HG02678 (cell line): ENCODE measurements around the gene IGLL1.
"Not testable (repeated sequence)": the region's sequence is repeated elsewhere in the genome, so short reads cannot be mapped to it uniquely, and the experiment has no call there.

Experiments used
- ATAC-seq: cut with Tn5 transposase; IDR thresholded peaks from one replicate; pipeline ENCODE4 v1.9.1; 2021; ENCODE audit warnings: mild to moderate bottlenecking, moderate library complexity; ENCODE audit not compliant: unreplicated experiment

IGLL1 gene

DNA sequence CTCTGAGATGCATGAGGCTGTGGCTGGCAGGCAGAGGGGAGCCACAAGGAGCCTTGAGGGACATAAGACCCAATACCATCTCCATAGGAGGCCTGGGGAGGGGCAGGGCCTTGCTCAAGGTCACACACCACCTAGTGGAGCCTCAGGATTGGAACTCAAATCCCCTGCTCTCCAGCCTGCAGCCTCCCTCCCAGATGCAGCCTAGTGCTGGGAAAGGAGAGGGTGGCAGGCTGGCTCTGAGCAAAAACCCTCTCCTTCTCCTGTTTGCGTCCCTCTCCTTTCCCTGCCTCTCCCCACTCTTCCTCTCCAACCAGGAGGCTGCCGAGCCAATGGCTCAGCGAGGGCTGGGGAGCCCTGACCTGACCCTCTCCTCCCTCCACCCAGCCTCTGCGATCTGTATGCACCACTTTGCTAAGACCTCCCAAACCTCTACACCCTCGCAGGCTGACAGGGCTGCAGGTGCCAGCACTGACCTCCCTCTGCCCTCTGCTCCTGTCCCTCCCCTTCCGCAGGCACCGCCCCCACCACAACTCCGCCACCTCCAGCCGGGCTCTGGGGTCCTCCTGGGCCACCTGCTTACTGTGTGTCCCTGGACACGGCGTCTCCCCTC, 14.7 kb downstream of the IGLL1 start:
- no peak for ATAC-seq

- ATAC-seq = no peak
These were observed 15.8 kb downstream of the IGLL1 start for GRCh38 chr22:23564276-23564675.

GRCh38 chr22:23563111-23563510, 17.0 kb downstream of the IGLL1 start:
- no peak for ATAC-seq

GRCh38 chr22:23562186-23562585, 17.9 kb downstream of the IGLL1 start:
- ATAC-seq = no peak

- not testable (repeated sequence) for ATAC-seq
These were observed 19.0 kb downstream of the IGLL1 start for GRCh38 chr22:23561025-23561510.

DNA sequence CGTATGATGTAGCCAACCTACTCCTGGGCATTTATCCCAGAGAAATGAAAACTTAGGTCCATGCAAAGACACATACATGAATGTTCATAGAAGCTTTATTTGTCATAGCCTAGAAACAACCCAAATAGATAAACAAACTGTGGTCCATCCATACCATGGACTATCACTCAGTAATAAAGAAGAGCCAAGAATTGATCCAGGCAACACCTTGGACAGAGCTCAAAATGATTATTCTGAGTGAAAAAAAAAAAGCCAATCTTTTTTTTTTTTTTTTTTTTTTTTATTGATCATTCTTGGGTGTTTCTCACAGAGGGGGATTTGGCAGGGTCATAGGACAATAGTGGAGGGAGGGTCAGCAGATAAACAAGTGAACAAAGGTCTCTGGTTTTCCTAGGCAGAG, 19.9 kb downstream of the IGLL1 start:
- not testable (repeated sequence) for ATAC-seq

DNA sequence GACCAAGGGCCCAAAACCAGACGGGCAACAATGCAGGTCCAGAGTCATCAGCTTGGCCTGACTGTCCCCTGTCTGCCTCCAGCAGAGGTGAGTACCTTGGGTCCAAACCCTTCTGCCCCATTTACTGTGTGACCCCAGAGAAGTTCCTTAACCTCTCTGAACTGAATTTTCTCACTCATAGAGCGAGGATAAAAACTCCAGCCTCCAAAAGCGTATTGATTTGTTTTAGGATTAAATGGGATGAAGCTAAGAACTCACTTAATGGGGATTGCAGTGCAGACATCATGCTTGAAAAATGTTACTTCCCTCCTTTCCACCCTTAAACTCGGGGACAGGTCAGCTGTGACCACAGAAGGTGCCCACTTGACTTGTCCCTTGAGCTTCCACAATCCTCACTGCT, 22.6 kb downstream of the IGLL1 start:
- no peak for ATAC-seq

GRCh38 chr22:23557036-23557435, 23.1 kb downstream of the IGLL1 start:
- no peak for ATAC-seq

GRCh38 chr22:23556026-23556620, 24.0 kb downstream of the IGLL1 start:
- no peak for ATAC-seq

DNA sequence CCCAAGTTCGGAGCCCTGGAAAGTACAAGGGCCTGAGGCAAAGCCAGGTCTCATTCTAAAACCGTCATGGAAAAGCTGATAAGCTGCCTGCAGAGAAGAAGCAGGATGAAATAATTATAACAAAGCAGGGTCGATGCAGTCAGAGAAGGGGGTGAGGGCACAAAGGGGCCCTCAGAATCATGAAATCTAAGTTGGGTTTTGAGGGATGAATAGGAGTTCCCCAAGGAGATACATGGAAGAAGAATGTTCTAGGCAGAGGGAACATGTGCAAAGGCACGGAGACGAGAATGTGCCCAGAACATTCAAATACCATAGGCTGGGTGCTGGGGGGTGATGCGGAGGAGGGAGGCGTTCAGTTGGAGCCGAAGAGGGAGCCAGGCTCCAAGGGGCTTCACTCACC, 25.0 kb downstream of the IGLL1 start:
- ATAC-seq = no peak

DNA sequence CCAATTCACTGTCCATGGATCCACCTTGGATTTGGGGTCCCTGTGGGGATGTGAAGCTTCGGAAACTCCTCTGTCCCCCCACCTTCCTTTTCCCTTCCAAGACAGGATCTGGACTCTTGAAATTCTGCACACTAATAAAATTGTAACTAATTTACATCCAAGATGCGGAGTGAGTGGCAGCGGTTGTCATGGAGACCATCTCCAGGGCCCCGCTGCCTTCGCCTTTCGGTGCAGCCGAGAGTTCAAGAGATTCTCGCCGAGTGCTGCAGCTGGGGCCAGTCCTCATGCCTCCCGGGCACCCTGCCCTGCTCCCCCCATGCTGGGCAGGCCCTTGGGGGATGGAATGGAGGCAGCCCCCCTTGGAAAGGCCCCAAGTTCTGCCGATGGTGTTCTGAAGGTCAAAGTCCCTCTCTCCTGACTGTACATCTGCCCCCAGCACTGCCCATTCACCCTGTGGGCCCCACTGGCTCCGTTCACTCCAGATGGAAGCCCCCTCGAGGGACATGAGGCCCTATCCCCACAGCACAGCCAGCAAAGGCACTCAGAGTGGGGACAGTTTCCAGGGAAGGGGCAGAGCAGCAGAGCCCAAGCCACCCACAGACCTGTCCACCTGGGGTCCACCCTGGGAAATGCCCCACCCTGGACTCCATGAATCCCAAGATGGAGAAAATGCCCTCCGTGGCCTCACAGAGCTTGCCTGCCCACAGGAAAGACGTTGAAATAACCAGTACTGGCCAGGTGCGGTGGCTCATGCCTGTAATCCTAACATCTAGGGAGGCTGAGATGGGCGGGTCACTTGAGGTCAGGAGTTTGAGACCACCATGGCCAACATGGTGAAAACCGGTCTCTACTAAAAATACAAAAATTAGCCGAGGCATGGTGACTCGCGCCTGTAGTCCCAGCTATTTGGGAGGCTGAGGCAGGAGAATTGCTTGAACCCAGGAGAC, 25.9 kb downstream of the IGLL1 start:
- ATAC-seq = no peak

DNA sequence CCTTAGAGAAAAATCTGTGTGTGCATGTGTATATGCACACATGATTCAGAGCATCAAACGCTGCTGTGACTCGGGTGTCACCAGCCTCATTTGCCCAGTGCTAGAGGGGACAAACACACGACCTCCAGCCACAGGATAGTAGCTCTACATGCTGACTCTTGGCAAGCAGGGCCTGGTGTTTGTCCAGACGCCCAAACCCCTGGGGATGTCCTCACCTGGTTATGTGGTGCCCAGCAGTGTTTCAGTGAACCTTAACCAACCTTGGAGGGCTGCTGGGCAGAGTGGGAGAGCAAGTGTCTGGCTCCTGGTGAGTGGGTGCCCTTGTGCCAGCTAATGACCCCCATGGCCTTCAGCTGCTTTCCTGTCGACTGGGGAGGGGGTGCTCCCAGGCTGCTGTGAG, 26.7 kb downstream of the IGLL1 start:
- no peak for ATAC-seq

DNA sequence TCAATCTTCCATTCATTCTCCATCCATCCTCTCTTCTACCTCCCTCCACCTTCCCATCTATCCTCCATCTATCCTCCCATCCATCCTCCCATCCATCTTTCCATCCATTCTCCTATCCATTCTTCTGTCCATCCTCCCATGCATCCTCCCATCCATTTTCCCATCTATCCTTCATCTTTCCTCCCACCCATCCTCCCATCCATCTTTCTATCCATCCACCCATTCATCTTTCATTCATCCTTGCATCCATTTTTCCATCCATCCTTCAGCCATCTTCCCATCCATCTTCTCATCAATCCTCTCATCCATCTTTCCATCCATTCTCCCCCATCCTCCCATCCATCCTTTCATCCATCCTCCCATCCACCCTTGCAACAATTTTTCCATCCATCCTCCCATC, 27.5 kb downstream of the IGLL1 start:
- ATAC-seq = no peak

DNA sequence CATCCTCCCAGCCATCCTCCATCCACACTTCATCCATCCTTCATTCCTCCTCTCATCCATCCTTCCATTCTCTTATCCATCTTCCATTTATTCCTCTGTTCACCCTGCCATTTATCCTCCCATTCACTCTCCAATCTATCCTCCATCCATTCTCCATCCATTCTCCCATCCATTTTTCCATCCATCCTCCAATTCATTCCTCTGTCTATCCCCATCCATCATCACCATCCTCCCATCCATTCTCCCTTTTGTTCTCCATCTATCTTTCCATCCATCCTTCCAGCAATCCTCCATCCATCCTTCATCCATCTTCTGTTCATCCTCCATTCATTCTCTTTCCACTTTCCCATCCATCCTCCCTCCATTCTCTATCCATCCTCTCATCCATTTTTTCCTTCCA, 28.7 kb downstream of the IGLL1 start:
- no peak for ATAC-seq

DNA sequence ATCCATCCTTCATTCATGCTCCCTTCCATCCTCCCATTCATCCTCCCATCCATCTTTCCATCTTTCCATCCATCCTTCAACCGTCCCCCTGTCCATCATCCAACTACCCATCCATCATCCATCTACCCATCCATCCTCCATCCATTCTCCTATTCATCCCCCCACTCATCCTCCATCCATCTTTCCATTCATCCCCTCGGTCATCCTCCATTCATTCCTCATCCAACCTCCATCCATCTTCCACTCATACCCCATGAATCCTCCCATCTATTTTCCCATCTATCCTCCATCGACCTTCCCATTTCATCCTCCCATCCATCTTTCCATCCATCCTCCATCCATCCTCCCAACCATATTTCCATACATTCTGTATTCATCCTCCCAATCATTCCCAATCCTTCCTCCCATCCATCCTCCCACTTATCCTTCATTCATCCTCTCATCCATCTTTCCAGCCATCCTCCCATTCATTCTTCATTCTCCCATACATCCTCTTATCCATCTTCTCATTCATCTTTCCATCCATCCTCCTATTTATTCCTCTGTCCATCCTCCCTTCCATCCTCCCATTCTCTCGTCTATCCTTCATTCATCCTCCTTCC, 29.9 kb downstream of the IGLL1 start:
- no peak for ATAC-seq

- no peak for ATAC-seq
These were observed 30.9 kb downstream of the IGLL1 start for GRCh38 chr22:23549198-23549595.

GRCh38 chr22:23548501-23549197, 31.4 kb downstream of the IGLL1 start:
- no peak for ATAC-seq

GRCh38 chr22:23547818-23548500, 32.1 kb downstream of the IGLL1 start:
- ATAC-seq = no peak

DNA sequence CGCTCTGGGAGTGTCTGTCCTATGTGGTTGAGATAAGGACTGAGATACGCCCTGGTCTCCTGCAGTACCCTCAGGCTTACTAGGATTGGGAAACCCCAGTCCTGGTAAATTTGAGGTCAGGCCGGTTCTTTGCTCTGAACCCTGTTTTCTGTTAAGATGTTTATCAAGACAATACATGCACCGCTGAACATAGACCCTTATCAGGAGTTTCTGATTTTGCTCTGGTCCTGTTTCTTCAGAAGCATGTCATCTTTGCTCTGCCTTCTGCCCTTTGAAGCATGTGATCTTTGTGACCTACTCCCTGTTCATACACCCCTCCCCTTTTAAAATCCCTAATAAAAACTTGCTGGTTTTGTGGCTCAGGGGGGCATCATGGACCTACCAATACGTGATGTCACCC, 32.7 kb downstream of the IGLL1 start:
- not testable (repeated sequence) for ATAC-seq

DNA sequence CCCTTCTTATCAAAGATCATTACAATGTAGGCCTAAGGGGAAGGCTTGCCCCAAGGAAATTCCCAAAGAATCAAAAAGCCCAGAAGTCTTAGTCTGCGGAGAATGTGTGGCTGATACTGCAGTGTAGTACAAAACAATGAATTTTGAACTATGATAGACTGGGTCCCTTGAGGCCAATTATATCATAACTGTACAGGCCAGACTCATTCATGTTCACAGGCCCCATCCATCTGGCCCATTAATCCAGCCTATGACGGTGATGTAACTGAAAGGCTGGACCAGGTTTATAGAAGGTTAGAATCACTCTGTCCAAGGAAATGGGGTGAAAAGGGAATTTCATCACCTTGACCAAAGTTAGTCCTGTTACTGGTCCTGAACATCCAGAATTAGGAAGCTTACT, 35.2 kb downstream of the IGLL1 start:
- no peak for ATAC-seq
